ENCODE measurements around the gene EFCAB14. TPM values are rescaled to one million over a fixed set of nuclear protein-coding genes. Genes with fewer than 3 reads are reported as not detected.
"Not testable (repeated sequence)": the region's sequence is repeated elsewhere in the genome, so short reads cannot be mapped to it uniquely, and the experiment has no call there.

EFCAB14 gene
- total and polyA plus RNA-seq, 9 of the 15 experiments (the other 6 are each of a cell fraction or from before 2014, with no cell fraction given): 7.3 to 49.0 (median 37.3) TPM

GRCh38 chr1:46654698-46655097, 64.2 kb downstream of the EFCAB14 start:
- POLR2A ChIA-PET: interaction anchor here (0.6 to 1.5 kb wide), 4 partner anchors 17 to 116 kb away, joined by 3 to 4 read pairs (median 4); no protein-coding TSS in a partner anchor
- H3K4me2 ChIP-seq (ENCODE audit: insufficient read depth, low read length); DNase-seq (ENCODE audit: extremely low read depth in 1 of 4, low spot score in 3 of 4); H2AFZ ChIP-seq (ENCODE audit: low read depth, low read length); H3K9me1 ChIP-seq (ENCODE audit: control insufficient read depth, insufficient read depth, low read length); CTCF ChIA-PET (ENCODE audit: low intra/inter-chr PET ratio); H3K4me1 ChIP-seq (replicated peaks in 1 of 2; ENCODE audit: control insufficient read depth in 2 of 2, insufficient read depth in 2 of 2, low read length in 2 of 2); H4K20me1 ChIP-seq (replicated peaks; ENCODE audit: control insufficient read depth, insufficient read depth, low read length); H3K27me3 ChIP-seq (ENCODE audit: control insufficient read depth in 2 of 2, insufficient read depth in 2 of 2, low read length in 2 of 2); H3K9me3 ChIP-seq (replicated peaks; ENCODE audit: control insufficient read depth, insufficient read depth, low read depth, low read length); BruUV-seq (replicated peaks); FAIRE-seq; H3K4me3 ChIP-seq; H3K9ac ChIP-seq (ENCODE audit: insufficient read depth in 1 of 2, low read depth in 2 of 2, low read length in 2 of 2); H3K79me2 ChIP-seq (ENCODE audit: control insufficient read depth, insufficient read depth, low read length); intact Hi-C loops (cut with micrococcal nuclease); H3K27ac ChIP-seq (ENCODE audit: extremely low read depth, low read depth, low read length); ATAC-seq; in situ Hi-C loops (cut with MboI): not testable (repeated sequence)
- peaks cover 34% of the 10 kb centered on the region for H3K36me3 ChIP-seq (ENCODE audit: control insufficient read depth, insufficient read depth, low read length)
- TF ChIP-seq SMARCA5 (IDR thresholded peaks at IDR 0.05): 0 out of 2 replicates have a peak, but pooled peaks have one; percentile 25
- TF ChIP-seq BCOR (IDR thresholded peaks at IDR 0.05): peak; percentile 62; the same call in 1 of the 2 replicates
- peak; percentile 82 for TF ChIP-seq ZNF146 (CRISPR knock-in tag; IDR thresholded peaks at IDR 0.05; ENCODE audit: unreplicated experiment)
- WGBS (ENCODE audit: insufficient coverage, low coverage, missing lambda C conversion rate): 73% methylated on average over 2 of the region's 2 CpGs

- CTCF ChIA-PET (ENCODE audit: low intra/inter-chr PET ratio): no interaction called here
- intact Hi-C loops (cut with micrococcal nuclease): no loop called here
Measured at GRCh38 chr1:46654012-46654411, 64.9 kb downstream of the EFCAB14 start.

More at GRCh38 chr1:46654012-46654411, 64.9 kb downstream of the EFCAB14 start:
- Histone ChIP-seq H3K4me1 (replicated peaks in 1 of 2; ENCODE audit: control insufficient read depth in 2 of 2, insufficient read depth in 2 of 2, low read length in 2 of 2) (no peaks in the 10 kb centered on the region), H3K4me3 (no peak overlapping the region), H3K27me3 (ENCODE audit: control insufficient read depth in 2 of 2, insufficient read depth in 2 of 2, low read length in 2 of 2) (no peaks in the 10 kb centered on the region), H3K4me2 (ENCODE audit: insufficient read depth, low read length) (no peak overlapping the region), H3K9me3 (replicated peaks; ENCODE audit: control insufficient read depth, insufficient read depth, low read depth, low read length) (no peaks in the 10 kb centered on the region), H3K9ac (ENCODE audit: insufficient read depth in 1 of 2, low read depth in 2 of 2, low read length in 2 of 2) (no peak overlapping the region), H3K27ac (ENCODE audit: extremely low read depth, low read depth, low read length) (no peak overlapping the region), H3K79me2 (ENCODE audit: control insufficient read depth, insufficient read depth, low read length) (no peaks in the 10 kb centered on the region), H3K9me1 (ENCODE audit: control insufficient read depth, insufficient read depth, low read length) (no peaks in the 10 kb centered on the region), H4K20me1 (replicated peaks; ENCODE audit: control insufficient read depth, insufficient read depth, low read length) (no peaks in the 10 kb centered on the region), H2AFZ (ENCODE audit: low read depth, low read length) (no peak overlapping the region), H3K36me3 (ENCODE audit: control insufficient read depth, insufficient read depth, low read length) (peaks cover 34% of the 10 kb centered on the region)
- DNase-seq (ENCODE audit: extremely low read depth in 1 of 4, low spot score in 3 of 4) (no peak), ATAC-seq (no peak), FAIRE-seq (no peak)
- in situ Hi-C loops (cut with MboI): no loop called here
- POLR2A ChIA-PET: interaction anchor here (0.6 to 1.5 kb wide), 3 partner anchors 16 to 21 kb away, joined by 3 to 4 read pairs (median 4); no protein-coding TSS in a partner anchor
- no TSS peak for BruUV-seq (replicated peaks)
- no peak for TF ChIP-seq ZBTB43 (CRISPR knock-in tag; IDR thresholded peaks at IDR 0.05)
- TF ChIP-seq ZC3H11A (IDR thresholded peaks at IDR 0.05; ENCODE audit: low read depth, low read length): no peak
- TF ChIP-seq MTF1 (CRISPR knock-in tag; IDR thresholded peaks at IDR 0.05; ENCODE audit: borderline replicate concordance): no peak
- TF ChIP-seq BDP1 (IDR thresholded peaks at IDR 0.05; ENCODE audit: insufficient read depth, insufficient read length): no peak
- TF ChIP-seq BACH1 (tag; IDR thresholded peaks at IDR 0.05): no peak
- no peak for TF ChIP-seq DACH1 (IDR thresholded peaks at IDR 0.05; ENCODE audit: partially characterized antibody)
- no peak for TF ChIP-seq HDAC6 (IDR thresholded peaks at IDR 0.05; ENCODE audit: low read depth, low read length)
- TF ChIP-seq ZNF239 (CRISPR knock-in tag; IDR thresholded peaks at IDR 0.05): no peak
- TF ChIP-seq SUPT5H (IDR thresholded peaks at IDR 0.05): no peak
- TF ChIP-seq TSC22D4 (tag; IDR thresholded peaks at IDR 0.05): no peak
- TF ChIP-seq BRF2 (IDR thresholded peaks at IDR 0.05; ENCODE audit: borderline replicate concordance, insufficient read depth, insufficient read length): no peak
- TF ChIP-seq PURB (CRISPR knock-in tag; IDR thresholded peaks at IDR 0.05; ENCODE audit: low read depth): no peak
- TF ChIP-seq HLTF (IDR thresholded peaks at IDR 0.05): no peak
- 30% methylated on average over 1 of the region's 1 CpG for WGBS (ENCODE audit: insufficient coverage, low coverage, missing lambda C conversion rate)

Data from K562 (cell line).